GM12891 (cell line): ENCODE results near the gene PLEKHB1.

Source experiments
- PAX5 ChIP-seq: IDR thresholded peaks from 2 replicates; pipeline ENCODE4 v1.6.1; 2011; ENCODE audit warnings: low read length, moderate library complexity, mild to moderate bottlenecking; ENCODE audit not compliant: insufficient read depth, severe bottlenecking
- POLR2A ChIP-seq: IDR thresholded peaks from 2 replicates; pipeline ENCODE4 v1.6.1; 2011; ENCODE audit warnings: low read depth, low read length, control low read depth
- POLR2AphosphoS5 ChIP-seq: IDR thresholded peaks from 2 replicates; pipeline ENCODE4 v1.6.1; 2011; ENCODE audit warnings: low read depth, low read length, control low read depth
- POU2F2 ChIP-seq: IDR thresholded peaks from 2 replicates; pipeline ENCODE4 v1.6.1; 2011; ENCODE audit warnings: low read depth, mild to moderate bottlenecking, control low read depth, low read length, moderate library complexity
- SPI1 ChIP-seq: IDR thresholded peaks from 2 replicates; pipeline ENCODE4 v1.6.1; 2011; ENCODE audit warnings: low read depth, low read length, control low read depth
- TAF1 ChIP-seq: IDR thresholded peaks from 2 replicates; pipeline ENCODE4 v1.6.1; 2011; ENCODE audit warnings: low read depth, low read length, control low read depth

GRCh38 chr11:73656985-73657384, 10.6 kb downstream of the PLEKHB1 start:
- TF ChIP-seq TAF1: no peak
- TF ChIP-seq POLR2AphosphoS5: peak; percentile 32; the same call in 1 of the 2 replicates
- no peak for TF ChIP-seq POLR2A
- TF ChIP-seq PAX5: no peak
- no peak for TF ChIP-seq POU2F2
- no peak for TF ChIP-seq SPI1
